ENCODE results near the gene NOC4L. TPM values are rescaled to one million over a fixed set of nuclear protein-coding genes. Genes with fewer than 3 reads are reported as not detected.
A peak's percentile ranks its signal among the peaks of the same experiment; 100 is the strongest.

Gene NOC4L
- total and polyA plus RNA-seq, 2 donors (not counting 3 experiments of a cell fraction or from before 2014, with no cell fraction given): 19.4 to 29.4 TPM

- Histone ChIP-seq H3K79me2 (ENCODE audit: control insufficient read depth, insufficient read depth, low read length) (no peaks in the 10 kb centered on the region), H3K4me3 (replicated peaks in 1 of 3; ENCODE audit: insufficient read depth in 1 of 3, low read depth in 1 of 3, low read length in 3 of 3) (no peak overlapping the region), H3K36me3 (ENCODE audit: control insufficient read depth in 2 of 2, extremely low read depth in 1 of 2, insufficient read depth in 2 of 2, low read length in 2 of 2) (no peaks in the 10 kb centered on the region), H4K20me1 (replicated peaks; ENCODE audit: control insufficient read depth, extremely low read depth, insufficient read depth, low read length) (no peaks in the 10 kb centered on the region), H3K9me3 (replicated peaks; ENCODE audit: control insufficient read depth, insufficient read depth, low read length) (no peaks in the 10 kb centered on the region), H3K4me1 (ENCODE audit: control insufficient read depth, extremely low read depth, insufficient read depth, low read length) (no peaks in the 10 kb centered on the region), H3K27ac (ENCODE audit: insufficient read depth, low read depth, low read length) (no peak overlapping the region), H3K27me3 (ENCODE audit: control insufficient read depth in 2 of 2, insufficient read depth in 2 of 2, low read length in 2 of 2) (peaks cover 0 to 2% of the 10 kb centered on the region in 2 experiments), H3K4me2 (ENCODE audit: insufficient read depth, low read length) (no peak overlapping the region), H3K9ac (replicated peaks; ENCODE audit: extremely low read depth, insufficient read depth, low read length) (no peak overlapping the region), H3K9me1 (replicated peaks; ENCODE audit: control insufficient read depth, extremely low read depth, insufficient read depth, low read length) (no peaks in the 10 kb centered on the region), H2AFZ (ENCODE audit: low read depth, low read length) (no peak overlapping the region)
- BruUV-seq (replicated peaks): no TSS peak
- TF ChIP-seq MYC (IDR thresholded peaks at IDR 0.05; ENCODE audit: low read depth, low read length) (no peak), JUN (IDR thresholded peaks at IDR 0.05; ENCODE audit: borderline replicate concordance, insufficient read depth, insufficient read length, low read depth) (no peak), CTCF (IDR thresholded peaks at IDR 0.05; ENCODE audit: extremely low read depth in 1 of 2, insufficient read depth in 1 of 2, low read depth in 1 of 2, low read length in 2 of 2) (no peak), FOS (IDR thresholded peaks at IDR 0.05; ENCODE audit: borderline replicate concordance, insufficient read depth, low read length) (no peak), EZH2 (IDR thresholded peaks at IDR 0.05; ENCODE audit: borderline replicate concordance, low read depth, low read length, severe bottlenecking) (no peak), GATA2 (IDR thresholded peaks at IDR 0.05; ENCODE audit: insufficient read depth, insufficient read length, low read depth, low read length) (no peak), POLR2AphosphoS5 (IDR thresholded peaks at IDR 0.05; ENCODE audit: insufficient read depth, low read depth, low read length) (no peak), POLR2A (IDR thresholded peaks at IDR 0.05; ENCODE audit: low read depth, low read length) (no peak)
- TF ChIP-seq, protein P1, sequence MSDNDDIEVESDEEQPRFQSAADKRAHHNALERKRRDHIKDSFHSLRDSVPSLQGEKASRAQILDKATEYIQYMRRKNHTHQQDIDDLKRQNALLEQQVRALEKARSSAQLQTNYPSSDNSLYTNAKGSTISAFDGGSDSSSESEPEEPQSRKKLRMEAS (IDR thresholded peaks at IDR 0.05; ENCODE audit: insufficient read depth, insufficient read length): no peak
- peak; percentile 47 for DNase-seq (ENCODE audit: low read depth, low spot score)
- CTCF ChIA-PET: no interaction called here
- no peak for FAIRE-seq
- POLR2A ChIA-PET: no interaction called here
- dilution Hi-C loops (cut with MboI; ENCODE audit: extremely low pct_ligation_motif_present, low sequenced_read_pairs): no loop called here
- intact Hi-C loops (cut with micrococcal nuclease): no loop called here
Measured at GRCh38 chr12:132170094-132170636, 25.9 kb downstream of the NOC4L start.
